K562 (cell line): ENCODE data around the gene FMN2. TPM values are rescaled to one million over a fixed set of nuclear protein-coding genes. Genes with fewer than 3 reads are reported as not detected.

Experiments used
- ATAC-seq: fragments of 200-7000 bp; cut with Tn5 transposase; 3 replicates; pipeline ENCODE4 v1.9.1; 2020; ENCODE audit warnings: moderate library complexity
- BruUV-seq: library from RNA; stranded (reverse); fragments of 400-500 nt; replicated peaks from 2 replicates; lab custom pipeline; 2021; lab: Mats Ljungman, UMichigan
- CTCF ChIA-PET: fragments of 300-600 bp; formaldehyde crosslinking; extraction: SDS; loops from one replicate; lab custom pipeline; 2021; ENCODE audit warnings: low intra/inter-chr PET ratio; lab: Yijun Ruan, JAX
- POLR2A ChIA-PET: fragments of 300-600, 350-650 bp; sonication (Branson Sonifier 250); formaldehyde crosslinking; extraction: SDS; loops from one replicate; lab custom pipeline; 2021; ENCODE audit warnings: antibody characterized with exemption, inconsistent platforms; lab: Yijun Ruan, JAX
- DNase-seq, 4 experiments: peaks; one replicate each; pipeline versions ENCODE4 v3.0.0 to v3.0.0-alpha.2; 2011 to 2018; ENCODE audit warnings: low spot score in 3 of 4, mixed read lengths in 3 of 4; ENCODE audit errors: extremely low read depth in 1 of 4
- FAIRE-seq: peaks from 2 replicates; lab custom pipeline; 2011; peaks lifted over from hg19 to GRCh38; lab: Jason Lieb, UNC
- H2AFZ ChIP-seq: 2 replicates; pipeline ENCODE4 v1.6.0; 2011; ENCODE audit warnings: low read depth, low read length, control low read depth, inconsistent platforms
- H3K27ac ChIP-seq: fragments of 200-600 bp; 3 replicates; pipeline ENCODE4 v1.8.0; 2011; ENCODE audit warnings: low read depth, mild to moderate bottlenecking, control low read depth, inconsistent platforms, low read length, moderate library complexity, mixed read lengths; ENCODE audit errors: extremely low read depth
- H3K27me3 ChIP-seq, 2 experiments: fragments of 300-600 bp in 1 of 2; 2 replicates in 1 of 2; 3 replicates in 1 of 2; pipeline versions ENCODE4 v1.6.0 to v1.8.0; 2011; ENCODE audit warnings: inconsistent platforms in 2 of 2, low read length in 2 of 2, mild to moderate bottlenecking in 1 of 2, mixed read lengths in 1 of 2, moderate library complexity in 1 of 2; ENCODE audit not compliant: control insufficient read depth in 2 of 2, insufficient read depth in 2 of 2
- H3K36me3 ChIP-seq: fragments of 300-600 bp; 3 replicates; pipeline ENCODE4 v1.8.0; 2011; ENCODE audit warnings: mild to moderate bottlenecking, low read length, inconsistent platforms; ENCODE audit not compliant: control insufficient read depth, insufficient read depth
- H3K4me1 ChIP-seq, 2 experiments: fragments of 200-600 bp in 1 of 2; replicated peaks in 1 of 2; 2 replicates in 1 of 2; 3 replicates in 1 of 2; pipeline versions ENCODE4 v1.5.1 to v1.8.0; 2011; ENCODE audit warnings: inconsistent platforms in 2 of 2, low read length in 2 of 2, mild to moderate bottlenecking in 1 of 2, mixed read lengths in 1 of 2, moderate library complexity in 1 of 2; ENCODE audit not compliant: control insufficient read depth in 2 of 2, insufficient read depth in 2 of 2
- H3K4me2 ChIP-seq: 2 replicates; pipeline ENCODE4 v1.6.1; 2011; ENCODE audit warnings: low read length, control low read depth, inconsistent platforms, mixed read lengths; ENCODE audit not compliant: insufficient read depth
- H3K4me3 ChIP-seq: fragments of 200-600 bp; sonication (generic), shearing (Covaris generic); 2 replicates; pipeline ENCODE4 v1.5.1; 2016; ENCODE audit warnings: control low read depth, inconsistent platforms
- H3K79me2 ChIP-seq: fragments of 200-600 bp; 3 replicates; pipeline ENCODE4 v1.8.0; 2011; ENCODE audit warnings: low read length, inconsistent platforms; ENCODE audit not compliant: control insufficient read depth, insufficient read depth
- H3K9ac ChIP-seq, 2 experiments: 2 replicates each; pipeline versions ENCODE4 v1.6.0 to v1.6.1; 2011; ENCODE audit warnings: low read depth in 2 of 2, low read length in 2 of 2, control low read depth in 1 of 2, inconsistent platforms in 1 of 2, mild to moderate bottlenecking in 1 of 2, mixed read lengths in 1 of 2; ENCODE audit not compliant: insufficient read depth in 1 of 2
- H3K9me1 ChIP-seq: one replicate; pipeline ENCODE4 v1.6.0; 2011; ENCODE audit warnings: inconsistent platforms, mild to moderate bottlenecking, low read length, moderate library complexity; ENCODE audit not compliant: control insufficient read depth, insufficient read depth
- H3K9me3 ChIP-seq: replicated peaks from 2 replicates; pipeline ENCODE4 v1.5.1; 2011; ENCODE audit warnings: low read depth, low read length, inconsistent platforms; ENCODE audit not compliant: control insufficient read depth, insufficient read depth
- H4K20me1 ChIP-seq: replicated peaks from 2 replicates; pipeline ENCODE4 v1.6.1; 2011; ENCODE audit warnings: low read length, inconsistent platforms, mixed read lengths; ENCODE audit not compliant: control insufficient read depth, insufficient read depth
- CREB5 ChIP-seq: fragments of 250-450 bp; sonication (Bioruptor Pico); IDR thresholded peaks from 2 replicates; pipeline ENCODE4 v1.5.0; 2020; ENCODE audit warnings: mild to moderate bottlenecking
- ETS2 ChIP-seq: IDR thresholded peaks from 2 replicates; pipeline ENCODE4 v1.6.1; 2016; ENCODE audit warnings: borderline replicate concordance, missing genetic modification characterization, mild to moderate bottlenecking, moderate library complexity, missing compliant biosample characterization; ENCODE audit not compliant: poor library complexity, severe bottlenecking
- HMG20A ChIP-seq: fragments of 450-650 bp; formaldehyde crosslinking; conservative IDR thresholded peaks from 2 replicates; pipeline ENCODE4 v1.4.0; 2020; ENCODE audit warnings: mild to moderate bottlenecking, mixed read lengths
- MXI1 ChIP-seq: IDR thresholded peaks from 2 replicates; pipeline ENCODE4 v1.6.1; 2011; ENCODE audit warnings: low read depth, mild to moderate bottlenecking, improper control_type of control experiment, low read length
- PTBP1 ChIP-seq: fragments of 200-400 bp; formaldehyde crosslinking; IDR thresholded peaks from 2 replicates; pipeline ENCODE4 v1.6.1; 2017; ENCODE audit warnings: low read depth, low read length
- VEZF1 ChIP-seq: fragments of 200-800 bp; sonication (Bioruptor generic); IDR thresholded peaks from 2 replicates; pipeline ENCODE4 v1.6.1; 2017; ENCODE audit warnings: missing genetic modification characterization, missing compliant biosample characterization
- ZBTB26 ChIP-seq: fragments of 450-650 bp; formaldehyde crosslinking; IDR thresholded peaks from 2 replicates; pipeline ENCODE4 v1.4.0; 2022; ENCODE audit warnings: missing genetic modification characterization
- WGBS: fragments of 100-300 bp; shearing (Covaris generic); methylation state at CpG from one replicate; pipeline ENCODE4 v1.1.6; 2016; ENCODE audit warnings: low coverage, mixed read lengths; ENCODE audit not compliant: insufficient coverage; ENCODE audit errors: missing lambda C conversion rate; 5-methylcytosine and 5-hydroxymethylcytosine counted together
- in situ Hi-C: fragments of 300-500 bp; cut with MboI; formaldehyde crosslinking; loops from 4 replicates; pipeline ENCODE4 v1.15.0; 2018; ENCODE audit warnings: inconsistent platforms, mixed read lengths
- intact Hi-C: fragments of 100-400 bp; cut with micrococcal nuclease; formaldehyde crosslinking; loops from 2 replicates; pipeline ENCODE4 v1.14.2; 2022
- polyA plus RNA-seq, 8 experiments: library from polyadenylated mRNA; depleted of rRNA in 4 of 8; stranded (reverse) in 5 of 8; unstranded in 3 of 8; fragments of >200 nt; fragmentation: Nextera tagmentation in 2 of 8; fragmentation: Illumina TruSeq in 1 of 8; extraction: Ambion mirVana in 2 of 8; extraction: Trizol in 1 of 8; gene quantifications; 2 replicates each; pipeline versions ENCODE4 v1.2.1 to v1.2.3, GENCODE V29; 2011 to 2014; ENCODE audit warnings: inconsistent platforms in 1 of 8, missing spikeins in 1 of 8
- total RNA-seq, 7 experiments: library from RNA; depleted of rRNA in 6 of 7; stranded (reverse); fragments of >200 nt in 6 of 7; fragmentation: Illumina TruSeq in 2 of 7; extraction: Trizol in 2 of 7; gene quantifications; 2 replicates each; pipeline versions ENCODE4 v1.2.1 to v1.2.3, GENCODE V29; 2011 to 2021; ENCODE audit warnings: low replicate concordance in 1 of 7
- TF ChIP-seq, protein P1 (sequence below): sonication (generic); formaldehyde crosslinking; IDR thresholded peaks from 2 replicates; pipeline ENCODE4 v1.8.0; 2022; ENCODE audit warnings: missing genetic modification reagents, mild to moderate bottlenecking, borderline replicate concordance
- TF ChIP-seq, protein P2 (sequence below): fragments of 250-450 bp; sonication (Bioruptor Pico); IDR thresholded peaks from 2 replicates; pipeline ENCODE4 v1.4.0; 2020

Gene FMN2
- total and polyA plus RNA-seq, 9 of the 15 experiments (the other 6 are each of a cell fraction or from before 2014, with no cell fraction given), result 0.15 to 0.45 (median 0.16) TPM; not detected in 3

DNA sequence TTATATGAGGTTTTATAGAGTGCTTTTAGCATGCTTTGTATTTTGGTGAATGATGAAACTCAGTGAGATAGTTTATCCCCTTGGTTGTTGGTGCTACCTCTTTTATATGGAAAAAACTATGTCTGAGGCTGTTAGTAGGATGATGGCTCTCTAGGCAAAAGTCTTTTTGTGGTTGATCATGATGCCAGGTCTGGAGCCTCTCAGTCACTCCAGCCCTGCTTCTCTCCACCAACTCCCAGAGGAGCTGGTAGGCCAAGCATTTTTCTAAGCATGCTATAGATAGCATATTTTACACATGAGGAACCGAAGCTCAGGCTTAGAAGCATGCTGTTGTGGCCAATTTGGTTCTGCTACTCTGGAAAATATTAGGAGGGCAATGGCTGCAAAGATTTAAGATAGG is 82.2 kb downstream of the FMN2 start:
- H3K9ac ChIP-seq, result no peak overlapping the region
- no peak for ATAC-seq
- H3K36me3 ChIP-seq, result no peaks in the 10 kb centered on the region
- POLR2A ChIA-PET, result no interaction called here
- in situ Hi-C loops (no loop called here), intact Hi-C loops (no loop called here)
- BruUV-seq, result no TSS peak
- FAIRE-seq, result no peak
- no peaks in the 10 kb centered on the region for H3K9me1 ChIP-seq
- CTCF ChIA-PET, result no interaction called here
- WGBS, result 0% methylated on average over 1 of the region's 1 CpG
- H3K27ac ChIP-seq, result no peak overlapping the region
- no peak overlapping the region for H3K4me3 ChIP-seq
- no peaks in the 10 kb centered on the region for H3K4me1 ChIP-seq
- no peak overlapping the region for H2AFZ ChIP-seq
- H4K20me1 ChIP-seq, result no peaks in the 10 kb centered on the region
- H3K4me2 ChIP-seq, result no peak overlapping the region
- H3K9me3 ChIP-seq, result no peaks in the 10 kb centered on the region
- H3K27me3 ChIP-seq, result no peaks in the 10 kb centered on the region
- DNase-seq, result no peak
- H3K79me2 ChIP-seq, result no peaks in the 10 kb centered on the region
- no peak for TF ChIP-seq VEZF1 (CRISPR knock-in tag)
- TF ChIP-seq, protein P1, sequence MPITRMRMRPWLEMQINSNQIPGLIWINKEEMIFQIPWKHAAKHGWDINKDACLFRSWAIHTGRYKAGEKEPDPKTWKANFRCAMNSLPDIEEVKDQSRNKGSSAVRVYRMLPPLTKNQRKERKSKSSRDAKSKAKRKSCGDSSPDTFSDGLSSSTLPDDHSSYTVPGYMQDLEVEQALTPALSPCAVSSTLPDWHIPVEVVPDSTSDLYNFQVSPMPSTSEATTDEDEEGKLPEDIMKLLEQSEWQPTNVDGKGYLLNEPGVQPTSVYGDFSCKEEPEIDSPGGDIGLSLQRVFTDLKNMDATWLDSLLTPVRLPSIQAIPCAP, result no peak
- no peak for TF ChIP-seq CREB5 (CRISPR knock-in tag)
- no peak for TF ChIP-seq MXI1
- TF ChIP-seq ETS2 (tag), result no peak
- TF ChIP-seq HMG20A (CRISPR knock-in tag), result no peak
- TF ChIP-seq PTBP1, result no peak
- no peak for TF ChIP-seq ZBTB26 (CRISPR knock-in tag)
- TF ChIP-seq, protein P2, sequence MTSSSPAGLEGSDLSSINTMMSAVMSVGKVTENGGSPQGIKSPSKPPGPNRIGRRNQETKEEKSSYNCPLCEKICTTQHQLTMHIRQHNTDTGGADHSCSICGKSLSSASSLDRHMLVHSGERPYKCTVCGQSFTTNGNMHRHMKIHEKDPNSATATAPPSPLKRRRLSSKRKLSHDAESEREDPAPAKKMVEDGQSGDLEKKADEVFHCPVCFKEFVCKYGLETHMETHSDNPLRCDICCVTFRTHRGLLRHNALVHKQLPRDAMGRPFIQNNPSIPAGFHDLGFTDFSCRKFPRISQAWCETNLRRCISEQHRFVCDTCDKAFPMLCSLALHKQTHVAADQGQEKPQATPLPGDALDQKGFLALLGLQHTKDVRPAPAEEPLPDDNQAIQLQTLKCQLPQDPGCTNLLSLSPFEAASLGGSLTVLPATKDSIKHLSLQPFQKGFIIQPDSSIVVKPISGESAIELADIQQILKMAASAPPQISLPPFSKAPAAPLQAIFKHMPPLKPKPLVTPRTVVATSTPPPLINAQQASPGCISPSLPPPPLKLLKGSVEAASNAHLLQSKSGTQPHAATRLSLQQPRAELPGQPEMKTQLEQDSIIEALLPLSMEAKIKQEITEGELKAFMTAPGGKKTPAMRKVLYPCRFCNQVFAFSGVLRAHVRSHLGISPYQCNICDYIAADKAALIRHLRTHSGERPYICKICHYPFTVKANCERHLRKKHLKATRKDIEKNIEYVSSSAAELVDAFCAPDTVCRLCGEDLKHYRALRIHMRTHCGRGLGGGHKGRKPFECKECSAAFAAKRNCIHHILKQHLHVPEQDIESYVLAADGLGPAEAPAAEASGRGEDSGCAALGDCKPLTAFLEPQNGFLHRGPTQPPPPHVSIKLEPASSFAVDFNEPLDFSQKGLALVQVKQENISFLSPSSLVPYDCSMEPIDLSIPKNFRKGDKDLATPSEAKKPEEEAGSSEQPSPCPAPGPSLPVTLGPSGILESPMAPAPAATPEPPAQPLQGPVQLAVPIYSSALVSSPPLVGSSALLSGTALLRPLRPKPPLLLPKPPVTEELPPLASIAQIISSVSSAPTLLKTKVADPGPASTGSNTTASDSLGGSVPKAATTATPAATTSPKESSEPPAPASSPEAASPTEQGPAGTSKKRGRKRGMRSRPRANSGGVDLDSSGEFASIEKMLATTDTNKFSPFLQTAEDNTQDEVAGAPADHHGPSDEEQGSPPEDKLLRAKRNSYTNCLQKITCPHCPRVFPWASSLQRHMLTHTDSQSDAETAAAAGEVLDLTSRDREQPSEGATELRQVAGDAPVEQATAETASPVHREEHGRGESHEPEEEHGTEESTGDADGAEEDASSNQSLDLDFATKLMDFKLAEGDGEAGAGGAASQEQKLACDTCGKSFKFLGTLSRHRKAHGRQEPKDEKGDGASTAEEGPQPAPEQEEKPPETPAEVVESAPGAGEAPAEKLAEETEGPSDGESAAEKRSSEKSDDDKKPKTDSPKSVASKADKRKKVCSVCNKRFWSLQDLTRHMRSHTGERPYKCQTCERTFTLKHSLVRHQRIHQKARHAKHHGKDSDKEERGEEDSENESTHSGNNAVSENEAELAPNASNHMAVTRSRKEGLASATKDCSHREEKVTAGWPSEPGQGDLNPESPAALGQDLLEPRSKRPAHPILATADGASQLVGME, result no peak
